ENCODE measurements around the gene PSMC3. TPM values are rescaled to one million over a fixed set of nuclear protein-coding genes. Genes with fewer than 3 reads are reported as not detected.
A peak's percentile ranks its signal among the peaks of the same experiment; 100 is the strongest.

PSMC3 gene
- total RNA-seq, 2 experiments from 2014 or later = 143 to 148 TPM

- ChIA-PET CTCF (interaction anchor here (1.9 to 4.3 kb wide), 2 partner anchors 16 to 22 kb away, joined by 6 to 20 read pairs; no protein-coding TSS in a partner anchor), POLR2A (no interaction called here)
- Mint-ChIP-seq H3K27me3 (no peaks in the 10 kb centered on the region), H3K4me1 (ENCODE audit: low read depth) (peaks cover 17% of the 10 kb centered on the region), H3K9me3 (no peaks in the 10 kb centered on the region), H3K36me3 (no peaks in the 10 kb centered on the region), H3K27ac (peak overlapping the region; percentile 18), H3K4me3 (no peak overlapping the region)
- no peak for DNase-seq
- intact Hi-C loops (cut with micrococcal nuclease) = no loop called here
These were observed 36.4 kb downstream of the PSMC3 start for GRCh38 chr11:47389577-47390421.

DNA sequence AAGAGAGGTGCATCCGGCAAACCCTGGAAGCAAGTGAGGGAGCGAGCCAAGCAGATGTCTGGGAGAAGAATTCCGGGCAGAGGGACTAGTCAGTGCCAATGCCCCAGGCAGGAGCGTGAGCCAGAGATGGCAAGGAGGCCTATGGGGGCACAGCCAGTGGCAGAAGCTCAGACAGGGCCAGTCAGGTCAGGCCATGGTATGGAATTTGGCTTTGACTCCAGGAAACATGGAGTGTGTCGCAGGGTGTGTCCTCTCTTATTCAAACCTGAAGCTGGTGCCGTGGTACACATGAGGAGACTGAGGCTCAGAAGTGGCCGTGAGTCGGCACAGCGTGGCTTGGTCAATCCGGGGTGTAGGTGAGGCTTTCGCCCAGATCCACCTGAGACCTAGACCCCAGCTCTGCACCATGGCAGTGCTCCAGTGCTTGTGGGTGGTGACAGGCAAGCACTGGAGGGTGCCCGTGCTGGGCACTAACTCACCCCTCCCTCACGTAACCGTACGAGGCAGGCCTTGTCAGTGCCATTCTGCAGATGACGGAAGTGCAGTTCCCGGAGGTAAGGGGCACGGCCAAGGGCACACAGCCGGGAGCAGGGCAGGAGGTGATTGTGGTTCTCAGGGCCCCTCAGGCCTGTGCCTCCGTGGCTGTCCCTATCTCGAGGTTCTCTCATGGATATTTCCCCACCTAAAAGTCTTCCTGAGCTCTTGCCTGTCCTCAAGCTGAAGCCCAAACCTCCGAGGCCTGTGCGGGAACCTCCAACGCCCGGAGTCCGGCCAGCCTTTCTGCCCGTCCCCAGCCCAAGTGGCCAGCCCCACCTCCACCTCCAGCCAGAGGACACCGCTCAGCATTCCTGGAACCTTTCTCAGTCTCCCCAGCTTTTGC, 37.3 kb downstream of the PSMC3 start:
- POLR2A ChIA-PET = no interaction called here
- Mint-ChIP-seq H3K9me3 (no peaks in the 10 kb centered on the region), H3K36me3 (no peaks in the 10 kb centered on the region), H3K4me3 (no peak overlapping the region), H3K4me1 (ENCODE audit: low read depth) (peaks cover 10% of the 10 kb centered on the region), H3K27ac (no peak overlapping the region), H3K27me3 (no peaks in the 10 kb centered on the region)
- DNase-seq = no peak
- intact Hi-C loops (cut with micrococcal nuclease) = no loop called here
- CTCF ChIA-PET = interaction anchor here (1.9 to 4.3 kb wide), 2 partner anchors 15 to 23 kb away, joined by 6 to 20 read pairs; no protein-coding TSS in a partner anchor

GRCh38 chr11:47387944-47388696, 38.1 kb downstream of the PSMC3 start:
- no peak for DNase-seq
- intact Hi-C loops (cut with micrococcal nuclease) = no loop called here
- peaks cover 8% of the 10 kb centered on the region for H3K4me1 Mint-ChIP-seq (ENCODE audit: low read depth)
- H3K27me3 Mint-ChIP-seq = no peaks in the 10 kb centered on the region
- ChIA-PET CTCF (interaction anchor here (1.2 to 4.3 kb wide), 2 partner anchors 9 to 14 kb away, joined by 7 to 20 read pairs; no protein-coding TSS in a partner anchor), POLR2A (interaction anchor here (0.6 kb wide), 1 partner anchor 172 kb away, joined by 4 read pairs; no protein-coding TSS in a partner anchor)
- H3K9me3 Mint-ChIP-seq = no peaks in the 10 kb centered on the region
- no peaks in the 10 kb centered on the region for H3K36me3 Mint-ChIP-seq
- H3K27ac Mint-ChIP-seq = no peak overlapping the region
- H3K4me3 Mint-ChIP-seq = no peak overlapping the region

- H3K4me1 Mint-ChIP-seq (ENCODE audit: low read depth) = peaks cover 2% of the 10 kb centered on the region
- ChIA-PET POLR2A (no interaction called here), CTCF (no interaction called here)
These were observed 41.7 kb downstream of the PSMC3 start for GRCh38 chr11:47384498-47384897.

GRCh38 chr11:47383071-47383470, 43.2 kb downstream of the PSMC3 start:
- ChIA-PET CTCF (no interaction called here), POLR2A (no interaction called here)
- Mint-ChIP-seq H3K4me3 (no peak overlapping the region), H3K27ac (no peak overlapping the region), H3K36me3 (no peaks in the 10 kb centered on the region), H3K4me1 (ENCODE audit: low read depth) (no peaks in the 10 kb centered on the region), H3K9me3 (no peaks in the 10 kb centered on the region), H3K27me3 (no peaks in the 10 kb centered on the region)
- intact Hi-C loops (cut with micrococcal nuclease) = no loop called here
- DNase-seq = no peak

More at GRCh38 chr11:47384498-47384897, 41.7 kb downstream of the PSMC3 start:
- Mint-ChIP-seq H3K27me3 (no peaks in the 10 kb centered on the region), H3K36me3 (no peaks in the 10 kb centered on the region), H3K9me3 (no peaks in the 10 kb centered on the region), H3K27ac (no peak overlapping the region), H3K4me3 (no peak overlapping the region)
- DNase-seq = no peak
- intact Hi-C loops (cut with micrococcal nuclease) = no loop called here

DNA sequence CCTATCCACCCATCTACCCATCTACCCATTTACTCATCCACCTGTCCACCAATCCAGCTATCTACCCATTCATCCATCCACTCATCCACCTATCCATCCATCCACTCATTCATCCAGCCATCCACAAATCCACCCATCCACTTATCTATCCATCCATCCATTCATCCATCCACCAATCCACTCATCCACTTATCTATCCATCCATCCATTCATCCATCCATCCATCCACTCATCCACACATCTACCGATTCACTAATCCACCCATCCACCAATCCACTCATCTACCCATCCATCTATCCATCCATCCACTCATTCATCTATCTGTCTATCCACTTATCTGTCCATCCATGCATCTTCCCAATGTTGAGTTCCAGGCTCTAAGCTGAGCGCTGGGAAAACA, 46.2 kb downstream of the PSMC3 start:
- Mint-ChIP-seq H3K9me3 (no peaks in the 10 kb centered on the region), H3K4me1 (ENCODE audit: low read depth) (no peaks in the 10 kb centered on the region), H3K27me3 (no peaks in the 10 kb centered on the region), H3K36me3 (no peaks in the 10 kb centered on the region), H3K27ac (no peak overlapping the region), H3K4me3 (no peak overlapping the region)
- intact Hi-C loops (cut with micrococcal nuclease) = no loop called here
- no peak for DNase-seq
- ChIA-PET POLR2A (no interaction called here), CTCF (interaction anchor here (1.4 kb wide), 1 partner anchor 31 kb away, joined by 3 read pairs; no protein-coding TSS in a partner anchor)

DNA sequence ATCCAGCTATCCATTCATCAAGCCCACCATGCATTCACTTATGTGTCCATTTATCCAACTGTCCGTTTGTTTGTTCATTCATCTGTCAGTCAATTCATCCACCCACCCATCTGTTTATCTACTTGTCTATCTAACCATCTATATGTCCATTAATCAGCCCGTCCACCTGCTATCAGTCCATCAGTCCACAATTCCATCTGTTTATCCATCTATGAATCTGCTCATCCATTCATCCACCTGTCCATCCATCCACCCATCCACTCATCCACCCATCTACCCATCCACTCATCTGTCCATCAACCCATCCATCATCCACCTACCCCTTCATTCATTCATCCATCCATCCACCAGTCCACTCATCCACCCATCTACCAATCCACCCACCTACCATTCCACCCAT, 46.9 kb downstream of the PSMC3 start:
- Mint-ChIP-seq H3K9me3 (no peaks in the 10 kb centered on the region), H3K27me3 (no peaks in the 10 kb centered on the region), H3K36me3 (no peaks in the 10 kb centered on the region), H3K4me3 (no peak overlapping the region), H3K4me1 (ENCODE audit: low read depth) (peaks cover 4% of the 10 kb centered on the region), H3K27ac (no peak overlapping the region)
- ChIA-PET POLR2A (no interaction called here), CTCF (interaction anchor here (1.1 to 1.4 kb wide), 2 partner anchors 8 to 32 kb away, joined by 3 to 7 read pairs; no protein-coding TSS in a partner anchor)
- no peak for DNase-seq
- intact Hi-C loops (cut with micrococcal nuclease) = no loop called here

DNA sequence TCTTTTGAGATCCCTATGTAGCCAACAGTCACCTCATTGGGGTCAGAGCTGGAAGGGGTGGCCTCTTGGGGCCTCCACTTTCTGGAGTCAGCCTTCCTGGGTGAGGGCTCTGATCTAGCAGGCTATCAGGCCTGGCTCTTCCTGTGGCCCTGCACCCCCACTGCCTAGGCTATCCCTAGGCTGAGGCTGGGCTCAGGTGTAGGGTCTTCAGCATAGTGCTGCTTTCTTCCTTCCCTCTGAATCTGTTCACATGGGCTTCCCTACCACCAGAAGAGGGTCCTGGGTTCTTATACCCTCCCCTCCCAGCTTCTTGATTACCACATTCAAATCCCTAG, 47.4 kb downstream of the PSMC3 start:
- intact Hi-C loops (cut with micrococcal nuclease) = no loop called here
- Mint-ChIP-seq H3K4me1 (ENCODE audit: low read depth) (peaks cover 9% of the 10 kb centered on the region), H3K4me3 (no peak overlapping the region), H3K27ac (no peak overlapping the region), H3K27me3 (no peaks in the 10 kb centered on the region), H3K9me3 (no peaks in the 10 kb centered on the region), H3K36me3 (no peaks in the 10 kb centered on the region)
- CTCF ChIA-PET = interaction anchor here (1.1 kb wide), 1 partner anchor 8 kb away, joined by 7 read pairs; no protein-coding TSS in a partner anchor
- no peak for DNase-seq
- POLR2A ChIA-PET = no interaction called here

GRCh38 chr11:47378010-47378835, 48.0 kb downstream of the PSMC3 start, which contains the start of gene SPI1:
TSS of gene SPI1 (minus strand) at chr11:47378547. CDS start at chr11:47378353, 194 bp downstream.
- POLR2A ChIA-PET = no interaction called here
- Mint-ChIP-seq H3K9me3 (no peaks in the 10 kb centered on the region), H3K27ac (no peak within 1 kb of the TSS), H3K27me3 (no peaks in the 10 kb centered on the region), H3K36me3 (no peaks in the 10 kb centered on the region), H3K4me1 (ENCODE audit: low read depth) (peaks cover 9% of the 10 kb centered on the region), H3K4me3 (no peak within 1 kb of the TSS)
- DNase-seq = no peak
- CTCF ChIA-PET = interaction anchor here (1.1 kb wide), 1 partner anchor 9 kb away, joined by 7 read pairs; no protein-coding TSS in a partner anchor
- intact Hi-C loops (cut with micrococcal nuclease) = no loop called here

DNA sequence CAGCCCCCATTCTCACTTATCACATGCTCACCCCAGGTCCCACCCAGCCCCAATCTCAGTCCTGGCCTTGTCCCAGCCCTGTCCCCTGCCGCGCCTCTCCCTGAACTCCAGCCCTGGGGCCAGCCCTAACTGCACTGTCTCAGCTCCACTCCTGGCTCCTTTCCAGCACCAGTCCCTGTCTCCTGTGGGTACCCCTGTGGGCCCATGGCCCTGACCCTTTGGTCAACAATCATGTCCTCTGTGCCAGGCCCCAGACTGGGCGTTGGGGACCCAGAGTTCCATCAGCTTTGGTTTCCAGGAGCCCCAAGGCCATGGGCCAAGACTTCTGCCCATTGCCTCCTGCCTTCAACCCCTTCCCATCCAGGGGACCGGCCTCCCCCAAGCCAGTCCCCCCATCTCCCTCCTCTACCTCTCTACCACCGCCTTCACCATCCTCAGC, 48.6 kb downstream of the PSMC3 start:
- H3K4me3 Mint-ChIP-seq = no peak overlapping the region
- no peaks in the 10 kb centered on the region for H3K36me3 Mint-ChIP-seq
- H3K27ac Mint-ChIP-seq = no peak overlapping the region
- H3K9me3 Mint-ChIP-seq = no peaks in the 10 kb centered on the region
- peaks cover 9% of the 10 kb centered on the region for H3K4me1 Mint-ChIP-seq (ENCODE audit: low read depth)
- H3K27me3 Mint-ChIP-seq = no peaks in the 10 kb centered on the region
- DNase-seq = no peak
- CTCF ChIA-PET = no interaction called here
- POLR2A ChIA-PET = no interaction called here
- intact Hi-C loops (cut with micrococcal nuclease) = no loop called here
